GM12878 (cell line): Measurements from ENCODE around the gene CABLES1. TPM values are rescaled to one million over a fixed set of nuclear protein-coding genes. Genes with fewer than 3 reads are reported as not detected.

ENCODE experiments used
- ATAC-seq: fragments of 200-7000 bp; cut with Tn5 transposase; 3 replicates; pipeline ENCODE4 v1.9.1; 2020; ENCODE audit warnings: mild to moderate bottlenecking, moderate library complexity
- BruUV-seq: library from RNA; stranded (reverse); fragments of 400-500 nt; replicated peaks from 2 replicates; lab custom pipeline; 2021; lab: Mats Ljungman, UMichigan
- CTCF ChIA-PET: fragments of 300-600 bp; sonication (Branson Sonifier 250); formaldehyde crosslinking; extraction: SDS; loops from one replicate; lab custom pipeline; 2021; ENCODE audit warnings: inconsistent platforms; lab: Yijun Ruan, JAX
- POLR2A ChIA-PET: fragments of 350-600 bp; formaldehyde crosslinking; extraction: SDS; loops from one replicate; lab custom pipeline; 2021; ENCODE audit warnings: inconsistent platforms; lab: Charles Lee
- RAD21 ChIA-PET: fragments of 300-600 bp; sonication (Branson Sonifier 250); formaldehyde crosslinking; loops from one replicate; lab custom pipeline; 2023; ENCODE audit warnings: antibody characterized with exemption; ENCODE audit not compliant: unreplicated experiment; lab: Charles Lee
- SMC1A ChIA-PET: fragments of 300-600 bp; sonication (Branson Sonifier 250); formaldehyde crosslinking; loops from one replicate; lab custom pipeline; 2023; ENCODE audit not compliant: unreplicated experiment, uncharacterized antibody; lab: Charles Lee
- DNase-seq: peaks from one replicate; pipeline ENCODE4 v3.0.0-alpha.2; 2011; ENCODE audit warnings: low read depth, low spot score
- FAIRE-seq: peaks from 3 replicates; lab custom pipeline; 2011; peaks lifted over from hg19 to GRCh38; lab: Jason Lieb, UNC
- H2AFZ ChIP-seq: 2 replicates; pipeline ENCODE4 v1.6.0; 2011; ENCODE audit warnings: low read depth, low read length, control low read depth; ENCODE audit not compliant: control insufficient read depth
- H3K27ac ChIP-seq: 2 replicates; pipeline ENCODE4 v1.5.1; 2011; ENCODE audit warnings: control low read depth; ENCODE audit not compliant: control insufficient read depth, insufficient read depth
- H3K27me3 ChIP-seq, 2 experiments: replicated peaks in 1 of 2; 2 replicates each; pipeline versions ENCODE4 v1.6.0 to v1.6.1; 2011; ENCODE audit warnings: low read length in 1 of 2; ENCODE audit not compliant: control insufficient read depth in 2 of 2, insufficient read depth in 2 of 2
- H3K36me3 ChIP-seq, 2 experiments: 2 replicates each; pipeline ENCODE4 v1.5.1; 2011; ENCODE audit warnings: low read length in 1 of 2; ENCODE audit not compliant: control insufficient read depth in 2 of 2, insufficient read depth in 2 of 2
- H3K4me1 ChIP-seq: 2 replicates; pipeline ENCODE4 v1.6.1; 2011; ENCODE audit warnings: mild to moderate bottlenecking, low read length, moderate library complexity, mixed read lengths; ENCODE audit not compliant: control insufficient read depth, insufficient read depth
- H3K4me2 ChIP-seq: 2 replicates; pipeline ENCODE4 v1.6.0; 2011; ENCODE audit warnings: control low read depth; ENCODE audit not compliant: control insufficient read depth, insufficient read depth
- H3K4me3 ChIP-seq: fragments of 200-600 bp; sonication (generic); 2 replicates; pipeline ENCODE4 v1.5.1; 2016
- H3K79me2 ChIP-seq: 2 replicates; pipeline ENCODE4 v1.6.0; 2011; ENCODE audit warnings: low read length; ENCODE audit not compliant: control insufficient read depth, insufficient read depth
- H3K9ac ChIP-seq: 2 replicates; pipeline ENCODE4 v1.8.0; 2011; ENCODE audit warnings: low read length, control low read depth, mixed read lengths; ENCODE audit not compliant: control insufficient read depth, insufficient read depth
- H3K9me3 ChIP-seq: replicated peaks from 3 replicates; pipeline ENCODE4 v1.5.1; 2011; ENCODE audit warnings: mild to moderate bottlenecking, low read length; ENCODE audit not compliant: control insufficient read depth, insufficient read depth
- H4K20me1 ChIP-seq: 2 replicates; pipeline ENCODE4 v1.6.0; 2011; ENCODE audit not compliant: control insufficient read depth, insufficient read depth
- CHD4 ChIP-seq: fragments of 200-600 bp; sonication (generic); IDR thresholded peaks from 2 replicates; pipeline ENCODE4 v1.6.1; 2016; ENCODE audit warnings: mild to moderate bottlenecking
- CUX1 ChIP-seq: IDR thresholded peaks from 2 replicates; pipeline ENCODE4 v1.6.1; 2012; ENCODE audit warnings: improper control_type of control experiment, low read depth, low read length; ENCODE audit not compliant: insufficient replicate concordance
- NFXL1 ChIP-seq: fragments of 450-650 bp; IDR thresholded peaks from 2 replicates; pipeline ENCODE4 v1.6.1; 2017; ENCODE audit warnings: antibody characterized with exemption, mild to moderate bottlenecking, borderline replicate concordance
- NR2C1 ChIP-seq: fragments of 450-650 bp; IDR thresholded peaks from 2 replicates; pipeline ENCODE4 v1.6.1; 2017; ENCODE audit warnings: antibody characterized with exemption, mild to moderate bottlenecking, moderate library complexity
- PBX3 ChIP-seq: IDR thresholded peaks from 2 replicates; pipeline ENCODE4 v1.6.1; 2011; ENCODE audit warnings: mild to moderate bottlenecking, low read depth, low read length, moderate library complexity; ENCODE audit not compliant: insufficient replicate concordance
- RELA ChIP-seq: fragments of 450-650 bp; IDR thresholded peaks from 2 replicates; pipeline ENCODE4 v1.8.0; 2014; ENCODE audit warnings: borderline replicate concordance; ENCODE audit not compliant: partially characterized antibody
- SKIL ChIP-seq: fragments of 450-650 bp; IDR thresholded peaks from 2 replicates; pipeline ENCODE4 v1.6.1; 2017; ENCODE audit warnings: mild to moderate bottlenecking, low read depth, inconsistent platforms; ENCODE audit not compliant: poor library complexity, severe bottlenecking
- SREBF2 ChIP-seq: IDR thresholded peaks from 2 replicates; pipeline ENCODE4 v1.6.1; 2012; ENCODE audit warnings: mild to moderate bottlenecking, low read length
- SUPT20H ChIP-seq: IDR thresholded peaks from 2 replicates; pipeline ENCODE4 v1.6.1; 2011; ENCODE audit warnings: low read depth, mild to moderate bottlenecking, low read length, moderate library complexity, borderline replicate concordance; ENCODE audit not compliant: control insufficient read depth
- TAF1 ChIP-seq: IDR thresholded peaks from 2 replicates; pipeline ENCODE4 v1.6.1; 2011; ENCODE audit warnings: mild to moderate bottlenecking, low read depth, low read length, borderline replicate concordance
- WGBS: methylation state at CpG from one replicate; pipeline ENCODE4 v1.1.6; 2016; ENCODE audit warnings: low lambda C conversion rate; ENCODE audit not compliant: insufficient replicate concordance, insufficient coverage; ENCODE audit errors: missing lambda C conversion rate; 5-methylcytosine and 5-hydroxymethylcytosine counted together
- in situ Hi-C: fragments of 300-500 bp; cut with MboI; formaldehyde crosslinking; loops from 9 replicates; pipeline ENCODE4 v1.14.3; 2018; ENCODE audit warnings: mixed read lengths
- intact Hi-C: fragments of 100-400 bp; cut with micrococcal nuclease; formaldehyde crosslinking; loops from one replicate; pipeline ENCODE4 v1.14.2; 2022; ENCODE audit not compliant: unreplicated experiment
- polyA plus RNA-seq, 11 experiments: library from polyadenylated mRNA; depleted of rRNA in 4 of 11; unstranded in 6 of 11; stranded (reverse) in 5 of 11; fragments of >200 nt; fragmentation: Nextera tagmentation in 4 of 11; fragmentation: Illumina TruSeq in 1 of 11; extraction: Ambion mirVana in 4 of 11; extraction: Trizol in 1 of 11; gene quantifications; 1 replicate in 1 of 11; 2 replicates in 10 of 11; pipeline versions ENCODE4 v1.2.1 to v1.2.3, GENCODE V29; 2011 to 2016; ENCODE audit warnings: inconsistent platforms in 2 of 11, missing spikeins in 2 of 11, low read depth in 1 of 11
- total RNA-seq, 4 experiments: library from RNA; depleted of rRNA in 3 of 4; stranded (reverse); fragments of >200 nt in 3 of 4; fragmentation: Illumina TruSeq in 1 of 4; extraction: Trizol in 1 of 4; gene quantifications; 2 replicates each; pipeline versions ENCODE4 v1.2.1 to v1.2.3, GENCODE V29; 2013 to 2021

The CABLES1 gene
- total and polyA plus RNA-seq, 10 of the 15 experiments (the other 5 are each of a cell fraction or from before 2014, with no cell fraction given), result 2.9 to 27.2 (median 8.2) TPM

GRCh38 chr18:23194155-23194996 lies 59.1 kb downstream of the CABLES1 start:
- peak overlapping the region; percentile 36; the same call in 1 of the 2 replicates for H3K27ac ChIP-seq
- H2AFZ ChIP-seq, result no peak overlapping the region
- CTCF ChIA-PET, result interaction anchor here (0.7 kb wide), 1 partner anchor 33 kb away, joined by 3 read pairs; no protein-coding TSS in a partner anchor
- H3K4me1 ChIP-seq, result peaks cover 11% of the 10 kb centered on the region
- H3K4me3 ChIP-seq, result no peak overlapping the region
- H3K9me3 ChIP-seq, result no peaks in the 10 kb centered on the region
- intact Hi-C loops, result no loop called here
- no peaks in the 10 kb centered on the region for H4K20me1 ChIP-seq
- 65% methylated on average over 14 of the region's 14 CpGs for WGBS
- no peak for DNase-seq
- no peaks in the 10 kb centered on the region for H3K79me2 ChIP-seq
- RAD21 ChIA-PET, result no interaction called here
- peak; percentile 23; the same call in 1 of the 3 replicates for ATAC-seq
- FAIRE-seq, result no peak
- in situ Hi-C loops, result no loop called here
- POLR2A ChIA-PET, result no interaction called here
- SMC1A ChIA-PET, result interaction anchor here (0.9 to 2.0 kb wide), 3 partner anchors 14 to 48 kb away, joined by 3 to 6 read pairs (median 3); no protein-coding TSS in a partner anchor
- peaks cover 25 to 30% of the 10 kb centered on the region in 2 experiments; a peak in 3 of 4 replicates for H3K36me3 ChIP-seq
- no TSS peak for BruUV-seq
- H3K9ac ChIP-seq, result no peak overlapping the region
- TF ChIP-seq SKIL (no peak), CUX1 (no peak), RELA (no peak), SREBF2 (no peak), CHD4 (no peak), TAF1 (no peak), PBX3 (no peak), SUPT20H (no peak), NR2C1 (no peak), NFXL1 (no peak)
- no peaks in the 10 kb centered on the region for H3K27me3 ChIP-seq
- no peak overlapping the region for H3K4me2 ChIP-seq
